ENCODE measurements around the gene S1PR2. TPM values are rescaled to one million over a fixed set of nuclear protein-coding genes. Genes with fewer than 3 reads are reported as not detected.
"Not testable (repeated sequence)": the region's sequence is repeated elsewhere in the genome, so short reads cannot be mapped to it uniquely, and the experiment has no call there.

S1PR2 gene
- total RNA-seq, 2 donors from 2014 or later: 8.3 to 15.6 TPM

GRCh38 chr19:10243606-10244005 lies 12.5 kb upstream of the S1PR2 start:
- Histone ChIP-seq H3K27ac (no peak overlapping the region), H3K4me3 (no peak overlapping the region), H3K36me3 (no peaks in the 10 kb centered on the region), H3K9me3 (no peaks in the 10 kb centered on the region), H3K27me3 (replicated peaks; ENCODE audit: insufficient read depth) (no peaks in the 10 kb centered on the region), H3K4me1 (ENCODE audit: control insufficient read depth in 1 of 2, low read depth in 2 of 2) (no peaks in the 10 kb centered on the region)
- no peak for DNase-seq (ENCODE audit: low spot score)
- no peak for TF ChIP-seq CTCF (IDR thresholded peaks at IDR 0.05)
- ATAC-seq (ENCODE audit: insufficient number of reproducible peaks, low FRiP score, low read depth): no peak

GRCh38 chr19:10241826-10242449 lies 10.8 kb upstream of the S1PR2 start:
- not testable (repeated sequence) for H3K4me1 ChIP-seq (ENCODE audit: control insufficient read depth in 1 of 2, low read depth in 2 of 2); H3K36me3 ChIP-seq; ATAC-seq (ENCODE audit: insufficient number of reproducible peaks, low FRiP score, low read depth); H3K4me3 ChIP-seq; DNase-seq (ENCODE audit: low spot score); H3K27me3 ChIP-seq (replicated peaks; ENCODE audit: insufficient read depth); H3K27ac ChIP-seq; H3K9me3 ChIP-seq

GRCh38 chr19:10238172-10238783 lies 7.1 kb upstream of the S1PR2 start:
- no peak overlapping the region for H3K4me3 ChIP-seq
- H3K9me3 ChIP-seq: no peaks in the 10 kb centered on the region
- no peaks in the 10 kb centered on the region for H3K36me3 ChIP-seq
- ATAC-seq (ENCODE audit: insufficient number of reproducible peaks, low FRiP score, low read depth) (no peak), DNase-seq (ENCODE audit: low spot score) (no peak)
- peaks cover 0 to 6% of the 10 kb centered on the region in 2 donors for H3K4me1 ChIP-seq (ENCODE audit: control insufficient read depth in 1 of 2, low read depth in 2 of 2)
- no peak for TF ChIP-seq CTCF (IDR thresholded peaks at IDR 0.05)
- no peaks in the 10 kb centered on the region for H3K27me3 ChIP-seq (replicated peaks; ENCODE audit: insufficient read depth)
- no peak overlapping the region for H3K27ac ChIP-seq

GRCh38 chr19:10237702-10238101 lies 6.6 kb upstream of the S1PR2 start:
- no peak for TF ChIP-seq CTCF (IDR thresholded peaks at IDR 0.05)
- DNase-seq (ENCODE audit: low spot score) (no peak), ATAC-seq (ENCODE audit: insufficient number of reproducible peaks, low FRiP score, low read depth) (no peak)
- no peaks in the 10 kb centered on the region for H3K27me3 ChIP-seq (replicated peaks; ENCODE audit: insufficient read depth)
- H3K27ac ChIP-seq: no peak overlapping the region
- H3K36me3 ChIP-seq: no peaks in the 10 kb centered on the region
- peaks cover 0 to 6% of the 10 kb centered on the region in 2 donors for H3K4me1 ChIP-seq (ENCODE audit: control insufficient read depth in 1 of 2, low read depth in 2 of 2)
- H3K9me3 ChIP-seq: no peaks in the 10 kb centered on the region
- H3K4me3 ChIP-seq: no peak overlapping the region

- not testable (repeated sequence) for H3K4me1 ChIP-seq (ENCODE audit: control insufficient read depth in 1 of 2, low read depth in 2 of 2); H3K27ac ChIP-seq; H3K4me3 ChIP-seq; ATAC-seq (ENCODE audit: insufficient number of reproducible peaks, low FRiP score, low read depth); H3K36me3 ChIP-seq; DNase-seq (ENCODE audit: low spot score); H3K27me3 ChIP-seq (replicated peaks; ENCODE audit: insufficient read depth); H3K9me3 ChIP-seq
These were observed 4.3 kb upstream of the S1PR2 start for GRCh38 chr19:10235409-10235808.

GRCh38 chr19:10235003-10235402 lies 3.9 kb upstream of the S1PR2 start:
- no peaks in the 10 kb centered on the region for H3K36me3 ChIP-seq
- DNase-seq (ENCODE audit: low spot score) (no peak), ATAC-seq (ENCODE audit: insufficient number of reproducible peaks, low FRiP score, low read depth) (no peak)
- H3K9me3 ChIP-seq: no peaks in the 10 kb centered on the region
- H3K4me3 ChIP-seq: no peak overlapping the region
- no peak for TF ChIP-seq CTCF (IDR thresholded peaks at IDR 0.05)
- H3K4me1 ChIP-seq (ENCODE audit: control insufficient read depth in 1 of 2, low read depth in 2 of 2): peaks cover 0 to 14% of the 10 kb centered on the region in 2 donors
- no peaks in the 10 kb centered on the region for H3K27me3 ChIP-seq (replicated peaks; ENCODE audit: insufficient read depth)
- no peak overlapping the region for H3K27ac ChIP-seq

Data from thoracic aorta (tissue), 2 donors.